Measurements from ENCODE around the gene SEPTIN10.

GRCh38 chr2:109507217-109507616 is 106.5 kb downstream of the SEPTIN10 start:
- TF ChIP-seq, protein P1, sequence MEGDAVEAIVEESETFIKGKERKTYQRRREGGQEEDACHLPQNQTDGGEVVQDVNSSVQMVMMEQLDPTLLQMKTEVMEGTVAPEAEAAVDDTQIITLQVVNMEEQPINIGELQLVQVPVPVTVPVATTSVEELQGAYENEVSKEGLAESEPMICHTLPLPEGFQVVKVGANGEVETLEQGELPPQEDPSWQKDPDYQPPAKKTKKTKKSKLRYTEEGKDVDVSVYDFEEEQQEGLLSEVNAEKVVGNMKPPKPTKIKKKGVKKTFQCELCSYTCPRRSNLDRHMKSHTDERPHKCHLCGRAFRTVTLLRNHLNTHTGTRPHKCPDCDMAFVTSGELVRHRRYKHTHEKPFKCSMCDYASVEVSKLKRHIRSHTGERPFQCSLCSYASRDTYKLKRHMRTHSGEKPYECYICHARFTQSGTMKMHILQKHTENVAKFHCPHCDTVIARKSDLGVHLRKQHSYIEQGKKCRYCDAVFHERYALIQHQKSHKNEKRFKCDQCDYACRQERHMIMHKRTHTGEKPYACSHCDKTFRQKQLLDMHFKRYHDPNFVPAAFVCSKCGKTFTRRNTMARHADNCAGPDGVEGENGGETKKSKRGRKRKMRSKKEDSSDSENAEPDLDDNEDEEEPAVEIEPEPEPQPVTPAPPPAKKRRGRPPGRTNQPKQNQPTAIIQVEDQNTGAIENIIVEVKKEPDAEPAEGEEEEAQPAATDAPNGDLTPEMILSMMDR (IDR thresholded peaks at IDR 0.05; ENCODE audit: poor library complexity, severe bottlenecking) = no peak
- TF ChIP-seq EP300 (conservative IDR thresholded peaks at IDR 0.05; ENCODE audit: poor library complexity, severe bottlenecking) (no peak), MXI1 (conservative IDR thresholded peaks at IDR 0.05; ENCODE audit: poor library complexity, severe bottlenecking) (no peak), EZH2 (IDR thresholded peaks at IDR 0.05; ENCODE audit: borderline replicate concordance, insufficient read depth, low read length, poor library complexity, severe bottlenecking) (no peak), RAD21 (conservative IDR thresholded peaks at IDR 0.05) (no peak), TAF1 (IDR thresholded peaks at IDR 0.05; ENCODE audit: low read depth) (no peak), SMC3 (conservative IDR thresholded peaks at IDR 0.05; ENCODE audit: poor library complexity) (no peak)
